Suppressor macrophage treated with lipopolysaccharide for 1 hour (primary cell): ENCODE data around the gene EVA1C.
"Not testable (repeated sequence)": the region's sequence is repeated elsewhere in the genome, so short reads cannot be mapped to it uniquely, and the experiment has no call there.

Source experiments
- DNase-seq, 3 donors: peaks; one replicate each; pipeline ENCODE4 v3.0.0-alpha.2; 2020 to 2022

The EVA1C gene

DNA sequence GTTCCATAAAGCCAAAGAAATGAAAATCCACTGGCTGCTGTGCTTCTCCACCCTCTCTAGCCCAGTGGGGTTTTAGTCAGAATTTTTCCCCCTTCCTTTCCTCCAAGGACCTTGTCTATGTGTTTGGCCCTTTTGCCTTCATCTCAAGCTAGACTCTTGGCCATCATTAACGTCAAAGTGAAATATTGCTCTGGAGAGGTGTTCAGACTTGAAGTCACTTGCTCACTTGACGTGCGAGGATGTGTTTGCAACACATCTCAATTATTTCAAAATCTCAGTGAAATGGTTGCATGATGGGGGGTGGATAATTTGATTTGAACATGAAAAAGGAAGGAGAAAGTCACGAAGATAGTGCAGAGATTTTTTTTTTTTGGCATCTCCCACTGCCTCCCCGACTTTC, 13.6 kb downstream of the EVA1C start:
- DNase-seq: no peak

DNA sequence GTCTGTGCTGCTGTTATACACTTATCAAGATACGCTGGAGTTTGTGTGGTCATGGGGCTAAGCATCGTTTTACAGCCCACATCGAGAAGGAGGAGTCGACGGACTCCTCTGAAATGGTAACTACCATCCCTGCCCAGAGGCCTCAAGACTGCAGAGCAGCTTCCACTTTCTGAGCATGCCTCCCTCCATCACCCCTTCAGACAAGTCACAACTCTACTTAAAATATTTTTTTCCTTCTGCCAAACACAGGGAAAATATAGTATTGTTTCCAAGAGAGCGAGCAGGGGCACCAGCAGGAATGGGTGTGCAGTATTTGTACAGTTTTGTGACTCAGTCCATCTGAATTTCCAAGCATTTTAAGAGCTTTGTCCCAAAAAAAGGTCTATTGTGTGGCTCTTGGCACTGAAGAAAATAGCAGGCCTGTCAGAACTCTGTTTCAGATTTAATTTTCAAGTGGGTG, 14.1 kb downstream of the EVA1C start:
- no peak for DNase-seq

- no peak for DNase-seq
Observed at GRCh38 chr21:32427958-32428623, 15.6 kb downstream of the EVA1C start.

- not testable (repeated sequence) for DNase-seq
Observed at GRCh38 chr21:32432982-32433660, 20.6 kb downstream of the EVA1C start.

- peak in 1 of 3 donors; percentile 6 for DNase-seq
Observed at GRCh38 chr21:32437729-32438128, 25.2 kb downstream of the EVA1C start.

- no peak for DNase-seq
Observed at GRCh38 chr21:32442566-32443318, 30.2 kb downstream of the EVA1C start.

DNA sequence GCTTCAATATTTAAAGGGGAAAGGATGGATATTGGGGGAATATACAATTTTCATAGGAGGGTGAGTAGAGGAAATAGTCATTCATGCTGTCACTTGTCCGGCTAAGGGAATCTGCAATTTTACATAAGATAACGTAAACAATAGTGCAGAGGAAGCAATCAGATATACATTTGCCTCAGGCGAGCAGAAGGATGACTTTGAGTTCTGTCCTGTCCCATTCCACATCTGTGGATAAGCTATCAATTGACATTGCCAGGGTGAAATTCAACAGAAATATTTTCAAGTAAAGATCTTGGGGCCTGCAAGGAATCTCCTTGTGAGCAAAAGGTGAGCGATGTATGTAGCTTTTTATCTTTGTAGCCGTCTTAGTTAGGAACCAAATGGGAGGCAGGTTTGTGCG, 32.6 kb downstream of the EVA1C start:
- DNase-seq: no peak

DNA sequence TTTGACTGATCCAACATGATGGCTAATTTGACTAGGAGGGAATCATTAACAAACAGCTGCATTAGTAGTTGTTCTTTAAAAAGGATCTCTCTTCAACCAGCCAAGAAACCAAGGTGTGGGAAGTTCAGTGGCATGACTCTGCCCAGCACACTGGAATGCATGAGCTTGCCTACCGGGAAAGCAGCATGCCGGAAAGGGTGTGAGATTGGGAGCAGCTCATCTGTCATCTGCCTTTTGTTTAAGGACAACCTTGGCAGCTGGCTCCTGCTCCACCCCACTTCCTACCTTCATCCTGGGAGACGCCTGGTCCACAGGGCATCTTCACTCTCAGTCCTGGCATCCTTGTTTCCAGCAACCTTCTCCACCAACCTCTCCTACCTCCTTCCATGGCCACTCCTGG, 33.9 kb downstream of the EVA1C start:
- DNase-seq: not testable (repeated sequence)

- no peak for DNase-seq
Observed at GRCh38 chr21:32447224-32447623, 34.7 kb downstream of the EVA1C start.

DNA sequence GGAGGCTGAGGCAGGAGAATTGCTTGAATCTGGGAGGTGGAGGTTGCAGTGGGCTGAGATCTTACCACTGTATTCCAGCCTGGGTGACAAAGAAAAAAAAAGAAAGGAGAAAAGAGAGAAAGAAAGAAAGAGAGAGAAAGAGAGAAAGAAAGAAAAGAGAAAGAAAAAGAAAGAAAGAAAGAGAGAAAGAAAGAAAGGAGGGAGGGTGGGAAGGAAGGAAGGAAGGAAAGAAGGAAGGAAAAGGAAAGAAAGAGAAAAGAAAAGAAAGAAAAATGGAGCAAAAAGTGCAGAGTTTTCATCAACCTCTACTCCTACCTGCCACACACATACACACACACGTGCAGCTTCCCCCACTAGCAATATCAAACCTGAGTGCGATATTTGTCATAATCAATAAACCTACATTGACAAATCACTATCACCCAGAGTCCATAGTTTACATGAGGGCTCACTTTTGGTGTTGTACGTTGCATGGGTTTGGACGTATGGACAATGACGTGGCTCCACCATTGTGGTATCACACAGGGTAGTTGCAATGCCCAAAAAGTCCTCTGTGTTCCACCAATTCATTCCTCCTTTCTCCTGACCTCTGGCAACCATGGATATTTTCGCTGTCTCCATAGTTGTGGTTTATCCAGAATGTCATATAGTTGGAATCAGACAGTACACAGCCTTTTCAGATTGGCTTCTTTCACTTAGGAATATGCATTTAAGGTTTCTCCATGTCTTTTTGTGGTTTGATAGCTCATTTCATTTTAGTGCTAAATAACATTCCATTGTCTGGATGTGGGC, 36.5 kb downstream of the EVA1C start:
- no peak for DNase-seq

- not testable (repeated sequence) for DNase-seq
Observed at GRCh38 chr21:32450881-32451701, 38.6 kb downstream of the EVA1C start.

DNA sequence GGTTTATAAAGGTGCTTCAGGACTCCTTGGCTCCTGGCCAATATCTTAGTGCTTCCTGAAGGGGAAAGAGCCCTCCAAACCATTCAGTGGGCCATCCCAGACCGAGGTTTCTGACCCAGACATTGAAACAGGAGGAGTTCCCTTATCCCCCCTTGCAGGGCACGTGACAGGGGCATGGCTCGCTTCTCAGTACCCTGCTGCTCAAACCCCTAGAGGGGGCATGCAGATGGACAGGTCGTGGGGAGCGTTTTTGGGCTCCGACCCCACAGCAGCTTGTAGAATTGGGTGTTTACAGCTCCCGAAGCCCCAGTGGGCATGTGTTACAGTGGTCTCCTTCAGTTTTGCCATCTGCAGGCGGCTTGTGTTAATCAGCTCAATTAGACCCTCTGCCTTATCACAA, 39.7 kb downstream of the EVA1C start:
- not testable (repeated sequence) for DNase-seq

- DNase-seq: no peak
Observed at GRCh38 chr21:32452641-32453040, 40.1 kb downstream of the EVA1C start.

GRCh38 chr21:32455548-32455947, 43.0 kb downstream of the EVA1C start:
- no peak for DNase-seq

GRCh38 chr21:32456497-32456918, 44.0 kb downstream of the EVA1C start:
- no peak for DNase-seq

DNA sequence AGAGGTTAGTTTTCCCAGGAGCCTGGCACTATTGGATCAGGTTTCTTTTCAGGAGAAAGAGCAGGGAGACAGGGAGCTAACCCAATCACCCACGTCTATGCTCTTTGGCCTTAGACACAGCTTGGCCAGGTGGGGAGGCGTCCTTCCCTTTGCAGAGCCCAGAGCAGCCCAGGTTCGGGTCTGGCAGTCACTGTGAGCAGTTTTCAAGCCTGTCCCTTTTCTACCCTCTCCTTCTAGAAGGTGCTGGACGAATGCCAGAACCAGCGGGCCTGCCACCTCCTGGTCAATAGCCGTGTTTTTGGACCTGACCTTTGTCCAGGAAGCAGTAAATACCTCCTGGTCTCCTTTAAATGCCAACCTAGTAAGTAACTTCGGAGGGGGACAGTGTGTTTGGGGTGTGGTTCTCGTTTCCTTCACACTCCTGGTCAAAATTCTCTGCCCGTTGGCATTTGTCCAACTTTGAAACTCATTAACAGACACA, 44.9 kb downstream of the EVA1C start:
- DNase-seq: no peak

DNA sequence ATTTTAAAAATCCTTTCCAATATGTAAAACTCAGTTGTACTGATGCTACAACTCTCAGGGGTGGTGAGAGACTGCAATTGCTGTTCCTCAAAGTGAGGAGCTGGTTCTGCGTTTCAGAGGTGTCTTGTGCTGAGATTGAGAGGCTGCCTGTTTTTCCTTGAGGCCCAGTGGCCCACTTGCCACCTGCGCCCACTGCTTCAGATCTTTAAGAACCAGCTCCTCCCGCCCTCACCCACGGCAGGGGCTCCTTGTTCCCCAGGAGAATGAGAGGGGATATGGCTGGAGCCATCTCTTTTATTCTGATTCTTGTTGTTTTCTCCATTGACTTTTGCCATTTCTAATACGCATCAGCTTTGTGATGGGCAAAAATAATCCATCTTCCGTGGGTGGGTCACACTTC, 45.5 kb downstream of the EVA1C start:
- no peak for DNase-seq

DNA sequence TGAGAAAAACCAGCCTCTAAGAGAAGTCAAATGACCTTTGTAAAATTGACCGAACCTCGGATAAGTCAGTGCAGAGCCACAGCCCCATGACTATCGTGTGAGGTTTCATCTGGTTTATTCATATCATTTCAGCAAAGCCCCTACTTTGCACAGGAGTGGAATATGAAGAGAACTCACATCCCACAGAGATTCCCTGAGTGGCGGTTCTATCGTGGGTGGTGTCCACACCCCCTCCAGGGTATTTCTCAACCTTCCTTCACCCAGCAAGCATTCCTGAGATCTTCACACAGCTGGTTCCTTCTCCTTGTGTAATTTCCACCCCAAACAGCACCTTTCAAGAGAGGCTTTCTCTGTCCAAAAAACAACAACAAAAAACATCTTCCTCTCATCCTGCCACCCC, 47.5 kb downstream of the EVA1C start:
- DNase-seq: peak in 1 of 3 donors; percentile 5

- DNase-seq: no peak
Observed at GRCh38 chr21:32461503-32461902, 49.0 kb downstream of the EVA1C start.

- DNase-seq: not testable (repeated sequence)
Observed at GRCh38 chr21:32462564-32462963, 50.1 kb downstream of the EVA1C start.

DNA sequence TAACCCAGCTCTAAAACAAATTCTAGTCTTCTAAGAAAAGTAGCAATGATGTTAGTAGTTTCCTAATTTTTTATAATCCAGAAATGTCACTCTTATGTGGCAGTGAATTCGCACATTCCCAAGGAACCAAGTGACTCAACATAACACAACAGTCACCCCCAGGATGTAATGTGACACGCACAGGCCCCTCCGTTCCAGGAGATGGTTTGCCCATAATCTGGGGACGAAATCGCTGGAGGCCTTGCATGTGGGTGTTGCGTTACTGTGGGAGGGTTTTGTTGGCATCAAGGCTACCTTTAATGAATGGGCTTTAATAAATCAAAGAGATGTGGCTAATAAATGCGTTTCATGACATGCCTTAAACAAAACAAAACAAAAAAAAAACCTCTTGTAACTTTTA, 50.9 kb downstream of the EVA1C start:
- no peak for DNase-seq

DNA sequence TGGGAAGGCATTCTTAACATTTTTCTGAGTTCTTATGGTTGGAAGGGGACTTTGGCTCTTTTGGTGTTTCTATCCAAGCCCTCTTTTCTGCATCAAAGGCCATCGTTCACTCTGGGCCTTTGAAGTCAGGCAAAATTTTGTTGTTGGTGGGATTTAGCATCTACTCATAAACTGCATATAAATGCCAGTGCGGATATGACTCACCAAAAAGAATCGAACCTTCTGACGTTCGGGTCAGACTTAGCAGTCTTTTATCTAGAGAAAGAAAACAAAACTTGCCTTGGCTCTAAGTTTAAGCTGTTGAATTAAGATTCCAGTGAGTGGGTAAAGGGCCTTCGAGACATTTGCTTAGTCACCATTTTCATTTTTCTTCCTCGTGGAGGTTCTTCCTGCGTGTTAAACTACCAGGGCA, 51.4 kb downstream of the EVA1C start:
- DNase-seq: no peak
